LNCAP (cell line): ENCODE measurements around the gene SPATA16.

Experiments used
- TF ChIP-seq, protein P1 (sequence below): fragments of 450-650 bp; IDR thresholded peaks from 2 replicates; pipeline ENCODE4 v1.5.1; 2017; ENCODE audit warnings: mild to moderate bottlenecking

The SPATA16 gene

GRCh38 chr3:172953571-172953970 lies 187.5 kb downstream of the SPATA16 start:
- TF ChIP-seq, protein P1, sequence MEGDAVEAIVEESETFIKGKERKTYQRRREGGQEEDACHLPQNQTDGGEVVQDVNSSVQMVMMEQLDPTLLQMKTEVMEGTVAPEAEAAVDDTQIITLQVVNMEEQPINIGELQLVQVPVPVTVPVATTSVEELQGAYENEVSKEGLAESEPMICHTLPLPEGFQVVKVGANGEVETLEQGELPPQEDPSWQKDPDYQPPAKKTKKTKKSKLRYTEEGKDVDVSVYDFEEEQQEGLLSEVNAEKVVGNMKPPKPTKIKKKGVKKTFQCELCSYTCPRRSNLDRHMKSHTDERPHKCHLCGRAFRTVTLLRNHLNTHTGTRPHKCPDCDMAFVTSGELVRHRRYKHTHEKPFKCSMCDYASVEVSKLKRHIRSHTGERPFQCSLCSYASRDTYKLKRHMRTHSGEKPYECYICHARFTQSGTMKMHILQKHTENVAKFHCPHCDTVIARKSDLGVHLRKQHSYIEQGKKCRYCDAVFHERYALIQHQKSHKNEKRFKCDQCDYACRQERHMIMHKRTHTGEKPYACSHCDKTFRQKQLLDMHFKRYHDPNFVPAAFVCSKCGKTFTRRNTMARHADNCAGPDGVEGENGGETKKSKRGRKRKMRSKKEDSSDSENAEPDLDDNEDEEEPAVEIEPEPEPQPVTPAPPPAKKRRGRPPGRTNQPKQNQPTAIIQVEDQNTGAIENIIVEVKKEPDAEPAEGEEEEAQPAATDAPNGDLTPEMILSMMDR: no peak

DNA sequence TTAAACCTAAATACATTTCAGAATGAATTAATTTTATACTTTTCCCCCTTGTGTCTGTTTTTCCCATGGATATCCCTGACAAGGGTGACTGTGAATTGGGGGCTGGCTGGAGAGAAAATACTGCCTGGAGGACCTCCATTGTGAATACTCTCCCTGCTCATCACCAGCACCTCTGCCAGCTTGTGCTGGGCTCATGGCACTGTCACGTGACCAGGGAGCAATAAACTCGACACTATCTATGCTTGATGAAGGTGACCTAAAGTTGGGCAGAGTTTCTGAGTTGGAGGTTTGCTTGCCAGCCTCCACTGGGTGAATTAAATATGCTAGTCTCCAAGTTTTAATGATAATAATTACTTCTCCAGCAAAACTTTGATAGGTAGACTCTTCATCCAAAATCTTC lies 189.5 kb downstream of the SPATA16 start:
- TF ChIP-seq, protein P1: no peak

DNA sequence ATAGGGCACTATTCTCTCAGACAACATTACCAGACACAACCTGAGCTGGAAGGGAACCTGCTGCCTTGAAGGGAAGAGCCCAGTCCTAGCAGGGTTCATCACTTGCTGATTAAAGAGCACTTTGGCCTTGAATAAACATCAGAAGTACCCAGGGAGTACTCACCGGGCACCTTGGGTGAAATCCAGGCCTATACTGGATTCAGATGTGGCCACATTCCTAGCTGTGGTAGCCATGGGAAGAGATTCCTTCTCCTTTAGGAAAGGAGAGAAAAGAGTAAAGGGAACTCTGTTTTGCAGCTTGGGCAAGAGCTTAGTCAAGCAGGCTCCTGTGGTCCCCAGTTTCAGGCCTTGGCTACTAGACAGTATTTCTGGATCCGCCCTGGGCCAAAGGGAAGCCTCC lies 195.0 kb downstream of the SPATA16 start:
- TF ChIP-seq, protein P1: no peak

GRCh38 chr3:172939651-172940293 lies 201.3 kb downstream of the SPATA16 start:
- TF ChIP-seq, protein P1: no peak

GRCh38 chr3:172938788-172939187 lies 202.2 kb downstream of the SPATA16 start:
- TF ChIP-seq, protein P1: no peak

GRCh38 chr3:172931746-172932285 lies 209.2 kb downstream of the SPATA16 start:
- TF ChIP-seq, protein P1: no peak

GRCh38 chr3:172929451-172929850 lies 211.6 kb downstream of the SPATA16 start:
- TF ChIP-seq, protein P1: no peak
